WI38 (cell line): ENCODE results near the gene DOP1B.

ENCODE experiments used
- H3K4me3 ChIP-seq: 2 replicates; pipeline ENCODE4 v1.5.1; 2011; ENCODE audit warnings: low read depth, mild to moderate bottlenecking, control low read depth, low read length
- CTCF ChIP-seq: IDR thresholded peaks from 2 replicates; pipeline ENCODE4 v1.5.1; 2012; ENCODE audit warnings: low read depth, mild to moderate bottlenecking, control low read depth, low read length

Gene DOP1B

GRCh38 chr21:36156339-36156814 is 247 bp upstream of the DOP1B start:
- H3K4me3 ChIP-seq = peak overlapping the region; percentile 88
- no peak for TF ChIP-seq CTCF

GRCh38 chr21:36159356-36159921 is 2.8 kb downstream of the DOP1B start:
- no peak for TF ChIP-seq CTCF
- H3K4me3 ChIP-seq = no peak overlapping the region

- TF ChIP-seq CTCF = no peak
These were observed 4.2 kb downstream of the DOP1B start for GRCh38 chr21:36160850-36161178.

GRCh38 chr21:36162631-36163030 is 6.0 kb downstream of the DOP1B start:
- TF ChIP-seq CTCF = no peak
- H3K4me3 ChIP-seq = no peak overlapping the region

More at GRCh38 chr21:36160850-36161178, 4.2 kb downstream of the DOP1B start:
- H3K4me3 ChIP-seq = no peak overlapping the region

GRCh38 chr21:36163750-36164741 is 7.4 kb downstream of the DOP1B start:
- TF ChIP-seq CTCF = no peak
- H3K4me3 ChIP-seq = no peak overlapping the region

GRCh38 chr21:36165356-36165755 is 8.7 kb downstream of the DOP1B start:
- H3K4me3 ChIP-seq = no peak overlapping the region
- TF ChIP-seq CTCF = no peak

GRCh38 chr21:36166705-36167104 is 10.1 kb downstream of the DOP1B start:
- no peak for TF ChIP-seq CTCF
- no peak overlapping the region for H3K4me3 ChIP-seq
